ENCODE results near the gene TPPP.
"Not testable (repeated sequence)": the region's sequence is repeated elsewhere in the genome, so short reads cannot be mapped to it uniquely, and the experiment has no call there.

Gene TPPP

DNA sequence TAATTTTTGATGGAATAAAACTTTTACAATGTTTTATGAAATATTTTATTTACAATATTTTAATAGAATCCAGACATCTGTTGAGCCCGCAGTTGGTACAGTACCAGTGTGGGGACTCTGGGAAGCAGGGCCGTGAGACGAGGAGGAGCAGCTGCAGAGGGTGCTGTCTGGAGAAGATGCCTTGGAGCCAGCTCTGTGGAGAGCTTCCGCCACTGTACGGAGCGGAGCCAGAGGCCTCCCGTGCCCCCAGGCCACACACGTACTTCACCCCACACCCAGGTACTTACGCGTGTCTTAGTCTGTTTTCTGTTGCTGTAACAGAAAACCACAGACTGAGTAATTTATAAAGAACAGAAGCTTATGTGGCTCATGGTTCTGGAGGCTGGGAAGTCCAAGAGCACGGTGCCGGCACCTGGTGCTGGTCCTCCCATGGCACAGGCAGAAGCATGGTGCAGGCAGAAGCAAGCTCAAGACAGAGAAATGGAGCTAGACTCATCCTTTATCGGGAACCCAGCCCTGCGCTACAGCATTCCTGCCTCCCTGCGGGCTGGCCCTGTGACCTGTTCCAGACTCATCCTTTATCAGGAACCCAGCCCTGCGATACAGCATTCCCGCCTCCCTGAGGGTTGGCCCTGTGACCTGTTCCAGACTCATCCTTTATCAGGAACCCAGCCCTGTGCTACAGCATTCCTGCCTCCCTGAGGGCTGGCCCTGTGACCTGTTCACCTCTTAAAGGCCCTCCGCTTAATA is 57.7 kb downstream of the TPPP start:
- intact Hi-C loops (cut with DNase I): no loop called here
- DNase-seq: peak in 2 of 10 donors; percentile 46 to 76

DNA sequence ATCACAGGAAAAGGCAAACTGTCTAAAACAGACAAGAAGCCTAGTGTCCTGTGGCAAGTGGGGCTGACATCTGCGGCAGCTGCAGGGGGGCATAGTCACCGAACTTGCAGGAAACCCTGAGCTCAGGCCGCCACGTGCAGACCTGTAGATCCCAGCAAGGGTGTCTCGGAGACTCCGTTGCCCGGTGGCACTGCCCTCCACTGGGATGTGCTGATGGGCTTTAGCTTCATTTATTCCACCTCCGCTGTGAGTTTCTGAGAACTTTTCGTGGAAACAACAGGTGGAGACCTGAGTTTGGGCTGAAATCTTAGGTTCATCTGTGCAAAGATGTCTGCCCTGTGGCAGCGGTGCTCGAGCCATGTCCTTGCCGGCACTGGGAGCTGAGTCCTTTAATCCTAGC is 59.0 kb downstream of the TPPP start:
- intact Hi-C loops (cut with DNase I): no loop called here
- DNase-seq: peak in 2 of 10 donors; percentile 72 to 81

GRCh38 chr5:633501-633955 is 59.6 kb downstream of the TPPP start:
- peak in 3 of 10 donors; percentile 72 to 82 (median 78) for DNase-seq
- intact Hi-C loops (cut with DNase I): no loop called here

DNA sequence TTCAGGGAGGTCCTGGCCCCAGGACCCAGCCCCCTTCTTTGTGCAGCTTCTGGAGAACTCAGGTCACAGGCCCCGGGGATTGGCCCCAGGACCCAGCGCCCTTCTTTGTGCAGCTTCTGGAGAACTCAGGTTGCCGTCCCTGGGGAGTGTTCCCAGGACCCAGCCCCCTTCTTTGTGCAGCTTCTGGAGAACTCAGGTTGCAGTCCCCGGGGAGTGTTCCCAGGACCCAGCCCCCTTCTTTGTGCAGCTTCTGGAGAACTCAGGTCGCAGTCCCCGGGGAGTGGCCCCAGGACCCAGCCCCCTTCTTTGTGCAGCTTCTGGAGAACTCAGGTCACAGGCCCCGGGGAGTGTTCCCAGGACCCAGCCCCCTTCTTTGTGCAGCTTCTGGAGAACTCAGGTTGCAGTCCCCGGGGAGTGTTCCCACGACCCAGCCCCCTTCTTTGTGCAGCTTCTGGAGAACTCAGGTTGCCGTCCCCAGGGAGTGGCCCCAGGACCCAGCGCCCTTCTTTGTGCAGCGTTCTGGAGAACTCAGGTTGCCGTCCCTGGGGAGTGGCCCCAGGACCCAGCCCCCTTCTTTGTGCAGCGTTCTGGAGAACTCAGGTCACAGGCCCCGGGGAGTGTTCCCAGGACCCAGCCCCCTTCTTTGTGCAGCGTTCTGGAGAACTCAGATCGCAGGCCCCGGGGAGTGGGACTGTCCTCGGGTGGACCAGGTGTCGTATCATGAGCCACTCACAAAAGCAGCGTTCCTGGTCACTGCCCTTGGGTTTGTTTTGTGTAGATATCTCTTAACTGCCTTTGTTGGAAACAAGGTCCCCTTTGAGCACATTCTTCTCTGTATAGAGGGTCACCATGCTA is 64.6 kb downstream of the TPPP start:
- intact Hi-C loops (cut with DNase I): not testable (repeated sequence)
- DNase-seq: peak in 3 of 10 donors; percentile 41 to 66 (median 45)

DNA sequence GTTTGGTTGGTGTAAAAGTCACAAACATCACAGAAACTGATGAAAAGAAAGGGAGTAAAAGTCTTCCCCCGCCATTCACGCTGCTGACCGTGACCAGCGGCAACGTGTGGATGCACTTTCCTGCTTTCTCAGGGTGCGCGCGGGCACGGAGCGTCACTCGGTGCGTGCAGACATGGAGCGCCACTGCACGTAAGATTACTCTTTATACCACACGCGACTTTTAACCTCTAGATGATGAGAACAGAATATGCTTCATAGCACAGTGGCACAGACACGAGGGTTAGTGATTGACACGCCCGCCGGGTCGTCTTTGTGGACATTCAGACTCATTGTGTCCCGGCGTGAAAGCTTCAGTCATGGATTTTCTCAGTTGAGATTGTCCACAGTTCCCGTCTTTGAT is 65.3 kb downstream of the TPPP start:
- DNase-seq: peak in 3 of 10 donors; percentile 23 to 58 (median 33)
- intact Hi-C loops (cut with DNase I): no loop called here

DNA sequence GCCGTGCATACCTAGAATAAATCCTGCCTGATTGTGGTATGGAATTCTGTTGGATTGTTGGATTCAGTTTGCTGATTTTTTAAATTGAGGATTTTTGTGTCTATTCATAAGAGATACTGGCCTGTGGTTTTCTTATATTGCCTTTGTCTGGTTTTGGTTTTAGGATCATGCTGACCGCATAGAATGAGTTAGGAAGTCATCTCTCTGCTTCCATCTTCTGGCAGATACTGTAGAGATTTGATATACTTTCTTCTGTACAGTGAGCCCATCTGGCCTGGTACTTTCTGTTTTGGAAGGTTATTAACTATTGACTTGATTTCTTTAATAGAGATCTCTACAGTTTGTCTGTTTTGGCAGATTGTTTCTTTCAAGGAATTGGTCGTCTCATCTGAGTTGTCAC is 66.3 kb downstream of the TPPP start:
- intact Hi-C loops (cut with DNase I): no loop called here
- DNase-seq: no peak

DNA sequence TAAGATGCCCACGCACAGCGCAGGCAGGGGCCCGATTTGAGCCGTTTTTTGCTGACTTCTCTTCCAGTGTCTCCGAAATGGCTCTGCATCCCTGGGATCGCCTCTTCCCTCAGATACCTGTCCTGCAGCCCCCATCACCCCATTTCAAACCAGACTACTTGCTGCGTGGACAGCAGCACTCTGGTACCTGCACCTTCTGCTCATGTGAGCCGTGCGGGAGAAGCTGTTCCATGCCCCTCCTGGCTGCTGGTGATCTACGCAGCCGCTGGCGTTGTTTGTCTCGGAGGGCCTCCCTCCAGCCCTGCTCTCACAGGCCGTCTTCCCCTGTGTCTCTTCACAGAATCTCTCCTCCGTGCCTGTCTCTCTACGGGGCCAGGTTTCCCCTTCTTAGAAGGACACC is 67.6 kb downstream of the TPPP start:
- peak in 3 of 10 donors; percentile 39 to 67 (median 53) for DNase-seq
- intact Hi-C loops (cut with DNase I): no loop called here

GRCh38 chr5:624951-625230 is 68.3 kb downstream of the TPPP start:
- peak in 3 of 10 donors; percentile 33 to 59 (median 50) for DNase-seq
- intact Hi-C loops (cut with DNase I): no loop called here

- DNase-seq: peak in 3 of 10 donors; percentile 61 to 83 (median 74)
- intact Hi-C loops (cut with DNase I): no loop called here
Observed at GRCh38 chr5:624118-624950, 68.8 kb downstream of the TPPP start.

- intact Hi-C loops (cut with DNase I): no loop called here
Observed at GRCh38 chr5:623531-623930, 69.6 kb downstream of the TPPP start.

DNA sequence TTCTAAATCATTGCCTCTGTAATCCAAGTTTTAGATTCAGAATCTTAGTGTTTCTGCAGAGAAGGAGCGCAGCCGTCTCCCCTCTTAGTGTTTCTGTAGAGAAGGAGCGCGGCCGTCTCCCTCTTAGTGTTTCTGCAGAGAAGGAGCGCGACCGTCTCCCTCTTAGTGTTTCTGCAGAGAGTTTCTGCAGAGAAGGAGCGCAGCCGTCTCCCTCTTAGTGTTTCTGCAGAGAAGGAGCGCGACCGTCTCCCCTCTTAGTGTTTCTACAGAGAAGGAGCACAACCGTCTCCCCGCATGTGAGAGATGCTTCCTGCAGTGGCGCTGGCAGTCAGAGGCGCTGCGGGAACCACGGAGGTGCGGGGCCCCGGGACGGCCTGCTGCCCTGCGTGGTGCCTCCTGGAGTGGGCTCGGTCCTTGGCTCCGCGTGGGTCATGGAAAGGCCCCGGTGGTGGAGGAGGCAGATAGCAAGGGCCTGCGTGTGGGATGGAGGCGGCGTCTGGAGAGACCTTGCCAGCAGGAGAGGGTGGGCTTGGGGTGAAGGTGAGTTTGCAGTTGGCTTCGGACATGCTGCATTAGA is 70.1 kb downstream of the TPPP start:
- peak in 3 of 10 donors; percentile 39 to 56 (median 51) for DNase-seq
- intact Hi-C loops (cut with DNase I): no loop called here

More at GRCh38 chr5:623531-623930, 69.6 kb downstream of the TPPP start:
- DNase-seq: peak in 3 of 10 donors; percentile 53 to 67 (median 56)

- intact Hi-C loops (cut with DNase I): no loop called here
- peak in 4 of 10 donors; percentile 6 to 64 (median 41) for DNase-seq
Observed at GRCh38 chr5:622359-622758, 70.8 kb downstream of the TPPP start.

- peak in 3 of 10 donors; percentile 31 to 61 (median 55) for DNase-seq
- intact Hi-C loops (cut with DNase I): no loop called here
Observed at GRCh38 chr5:621341-621761, 71.8 kb downstream of the TPPP start.

GRCh38 chr5:620586-621180 is 72.5 kb downstream of the TPPP start:
- peak in 3 of 10 donors; percentile 41 to 50 (median 49) for DNase-seq
- intact Hi-C loops (cut with DNase I): no loop called here

GRCh38 chr5:620152-620551 is 73.0 kb downstream of the TPPP start:
- intact Hi-C loops (cut with DNase I): no loop called here
- DNase-seq: peak in 2 of 10 donors; percentile 31 to 54

DNA sequence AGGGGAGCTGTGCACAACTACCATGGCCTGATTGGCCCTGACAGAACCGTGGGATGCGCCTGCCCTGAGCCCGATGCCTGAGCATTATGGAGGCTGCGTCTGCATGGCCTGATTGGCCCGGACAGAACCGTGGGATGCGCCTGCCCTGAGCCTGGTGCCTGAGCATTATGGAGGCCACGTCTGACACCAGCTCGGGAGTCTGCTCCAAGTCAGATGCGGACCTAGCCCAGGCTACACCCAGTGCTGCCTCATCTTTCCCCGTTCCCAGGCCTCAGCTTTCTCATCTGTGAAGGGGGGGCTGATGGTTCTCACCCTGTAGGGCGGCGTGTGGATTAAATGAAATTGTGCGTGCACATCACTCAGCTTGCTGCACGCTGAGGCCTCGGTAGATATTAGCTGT is 73.7 kb downstream of the TPPP start:
- peak in 2 of 10 donors; percentile 35 to 41 for DNase-seq
- intact Hi-C loops (cut with DNase I): no loop called here

GRCh38 chr5:618450-618849 is 74.7 kb downstream of the TPPP start:
- intact Hi-C loops (cut with DNase I): no loop called here
- peak in 1 of 10 donors; percentile 47 for DNase-seq

DNA sequence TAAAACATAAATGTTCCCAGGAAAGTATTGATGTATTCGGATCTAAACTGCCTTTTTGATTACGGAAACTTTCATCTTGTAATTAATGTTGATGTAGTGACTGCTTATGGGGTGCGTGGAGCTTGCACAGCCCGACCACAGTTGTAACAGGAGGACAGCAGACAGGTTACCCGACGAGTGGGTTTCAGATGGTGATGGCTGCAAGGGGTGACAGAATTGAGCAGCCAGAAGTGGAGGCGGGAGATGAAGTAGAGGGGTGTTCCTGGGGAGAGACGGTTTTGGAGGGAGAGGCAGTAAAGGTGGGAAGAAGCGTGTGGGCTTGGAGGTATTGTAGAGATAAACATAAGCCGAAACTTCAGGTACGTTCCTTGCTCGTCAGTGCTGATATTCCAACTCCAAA is 75.3 kb downstream of the TPPP start:
- intact Hi-C loops (cut with DNase I): no loop called here
- DNase-seq: peak in 1 of 10 donors; percentile 35

- intact Hi-C loops (cut with DNase I): no loop called here
- peak in 3 of 10 donors; percentile 23 to 72 (median 59) for DNase-seq
Observed at GRCh38 chr5:616484-617039, 76.6 kb downstream of the TPPP start.
